HepG2 (cell line): ENCODE measurements around the gene IL1RAPL2. TPM values are rescaled to one million over a fixed set of nuclear protein-coding genes. Genes with fewer than 3 reads are reported as not detected.

Source experiments
- ATAC-seq: fragments of 200-7000 bp; cut with Tn5 transposase; 3 replicates; pipeline ENCODE4 v1.9.1; 2020; ENCODE audit warnings: mild to moderate bottlenecking, moderate library complexity
- BruUV-seq: library from RNA; stranded (reverse); fragments of 400-500 nt; replicated peaks from 2 replicates; lab custom pipeline; 2021; lab: Mats Ljungman, UMichigan
- CTCF ChIA-PET: fragments of 300-600 bp; formaldehyde crosslinking; extraction: SDS; loops from one replicate; lab custom pipeline; 2021; ENCODE audit warnings: low total read pairs, inconsistent platforms, low intra/inter-chr PET ratio; lab: Yijun Ruan, JAX
- POLR2A ChIA-PET: fragments of 350-600 bp; sonication (Branson Sonifier 250); formaldehyde crosslinking; loops from one replicate; lab custom pipeline; 2020; ENCODE audit warnings: antibody characterized with exemption, inconsistent platforms; lab: Yijun Ruan, JAX
- DNase-seq: peaks from one replicate; pipeline ENCODE4 v3.0.0-alpha.2; 2015; ENCODE audit warnings: low spot score
- FAIRE-seq: peaks from 3 replicates; lab custom pipeline; 2011; peaks lifted over from hg19 to GRCh38; lab: Jason Lieb, UNC
- H2AFZ ChIP-seq: one replicate; pipeline ENCODE4 v1.6.1; 2011; ENCODE audit warnings: low read length, inconsistent platforms
- H3K27ac ChIP-seq: fragments of 300-600 bp; 3 replicates; pipeline ENCODE4 v1.8.0; 2011; ENCODE audit warnings: mixed run types, mild to moderate bottlenecking, mixed read lengths, low read length, inconsistent platforms; ENCODE audit not compliant: insufficient read depth; ENCODE audit errors: extremely low read length
- H3K27me3 ChIP-seq, 2 experiments: fragments of 200-600 bp in 1 of 2; 2 replicates in 1 of 2; 3 replicates in 1 of 2; pipeline versions ENCODE4 v1.6.0 to v1.8.0; 2011; ENCODE audit warnings: low read length in 2 of 2, mild to moderate bottlenecking in 2 of 2, moderate library complexity in 2 of 2, inconsistent platforms in 1 of 2; ENCODE audit not compliant: insufficient read depth in 2 of 2, control insufficient read depth in 1 of 2
- H3K36me3 ChIP-seq, 2 experiments: fragments of 200-600 bp in 1 of 2; replicated peaks in 1 of 2; 2 replicates in 1 of 2; 3 replicates in 1 of 2; pipeline versions ENCODE4 v1.5.1 to v1.8.0; 2011; ENCODE audit warnings: low read length in 2 of 2, inconsistent platforms in 1 of 2; ENCODE audit not compliant: insufficient read depth in 2 of 2, control insufficient read depth in 1 of 2
- H3K4me1 ChIP-seq: 2 replicates; pipeline ENCODE4 v1.5.1; 2012; ENCODE audit warnings: low read length, inconsistent platforms; ENCODE audit not compliant: insufficient read depth
- H3K4me2 ChIP-seq: 2 replicates; pipeline ENCODE4 v1.6.0; 2011; ENCODE audit warnings: low read depth, low read length, inconsistent platforms
- H3K4me3 ChIP-seq, 3 experiments: fragments of 200-600 bp in 1 of 3; sonication (generic), shearing (Covaris generic) in 1 of 3; replicated peaks in 1 of 3; 2 replicates each; pipeline ENCODE4 v1.5.1; 2011 to 2016; ENCODE audit warnings: low read length in 3 of 3, inconsistent platforms in 2 of 3, low read depth in 2 of 3, mild to moderate bottlenecking in 2 of 3, control low read depth in 1 of 3, mixed read lengths in 1 of 3; ENCODE audit not compliant: insufficient read depth in 1 of 3
- H3K79me2 ChIP-seq: one replicate; pipeline ENCODE4 v1.6.1; 2011; ENCODE audit warnings: low read length, inconsistent platforms; ENCODE audit not compliant: insufficient read depth
- H3K9ac ChIP-seq: 2 replicates; pipeline ENCODE4 v1.6.0; 2011; ENCODE audit warnings: mild to moderate bottlenecking, low read depth, low read length, inconsistent platforms; ENCODE audit not compliant: insufficient read depth
- H3K9me3 ChIP-seq: 2 replicates; pipeline ENCODE4 v1.5.1; 2012; ENCODE audit warnings: mild to moderate bottlenecking, low read length
- H4K20me1 ChIP-seq: 2 replicates; pipeline ENCODE4 v1.6.0; 2011; ENCODE audit warnings: inconsistent platforms, mild to moderate bottlenecking, low read length, moderate library complexity; ENCODE audit not compliant: insufficient read depth
- ATF5 ChIP-seq: sonication (generic); formaldehyde crosslinking; IDR thresholded peaks from 2 replicates; pipeline ENCODE4 v1.4.0; 2020; ENCODE audit warnings: mild to moderate bottlenecking, low read depth, missing genetic modification reagents
- CERS6 ChIP-seq: sonication (generic); formaldehyde crosslinking; IDR thresholded peaks from 2 replicates; pipeline ENCODE4 v1.5.0; 2020; ENCODE audit warnings: missing genetic modification reagents
- GMEB2 ChIP-seq: IDR thresholded peaks from 2 replicates; pipeline ENCODE4 v1.6.1; 2016; ENCODE audit warnings: missing biosample characterization, missing genetic modification reagents, low read depth
- HBP1 ChIP-seq: IDR thresholded peaks from 2 replicates; pipeline ENCODE4 v1.6.1; 2016; ENCODE audit warnings: low read depth, control low read depth
- NFIB ChIP-seq: sonication (generic); formaldehyde crosslinking; IDR thresholded peaks from 2 replicates; pipeline ENCODE4 v1.9.0; 2021; ENCODE audit warnings: missing genetic modification reagents, mild to moderate bottlenecking, borderline replicate concordance
- SIX1 ChIP-seq: sonication (generic); formaldehyde crosslinking; IDR thresholded peaks from 2 replicates; pipeline ENCODE4 v1.4.0; 2020; ENCODE audit warnings: missing genetic modification reagents, borderline replicate concordance
- SOX6 ChIP-seq, 2 experiments: fragments of 450-650 bp in 1 of 2; sonication (generic) in 1 of 2; formaldehyde crosslinking in 1 of 2; IDR thresholded peaks; 2 replicates each; pipeline versions ENCODE4 v1.4.0 to v1.6.1; 2017 to 2020; ENCODE audit warnings: antibody characterized with exemption in 1 of 2, mild to moderate bottlenecking in 1 of 2, missing genetic modification reagents in 1 of 2
- ZBTB37 ChIP-seq: sonication (generic); formaldehyde crosslinking; IDR thresholded peaks from 2 replicates; pipeline ENCODE4 v1.4.0; 2020; ENCODE audit warnings: mild to moderate bottlenecking, missing genetic modification reagents
- ZBTB44 ChIP-seq: sonication (generic); formaldehyde crosslinking; IDR thresholded peaks from 2 replicates; pipeline ENCODE4 v1.4.0; 2020; ENCODE audit warnings: missing genetic modification reagents
- ZNF138 ChIP-seq: sonication (generic); formaldehyde crosslinking; IDR thresholded peaks from 2 replicates; pipeline ENCODE4 v1.5.0; 2020; ENCODE audit warnings: mild to moderate bottlenecking, low read depth, missing genetic modification reagents
- ZNF572 ChIP-seq: sonication (generic); formaldehyde crosslinking; IDR thresholded peaks from 2 replicates; pipeline ENCODE4 v1.5.1; 2020; ENCODE audit warnings: mild to moderate bottlenecking, missing genetic modification reagents
- ZNF737 ChIP-seq: sonication (generic); formaldehyde crosslinking; IDR thresholded peaks from 2 replicates; pipeline ENCODE4 v1.5.0; 2020; ENCODE audit warnings: missing genetic modification reagents, mild to moderate bottlenecking, borderline replicate concordance
- ZNF770 ChIP-seq: sonication (generic); formaldehyde crosslinking; IDR thresholded peaks from 2 replicates; pipeline ENCODE4 v1.5.0; 2020; ENCODE audit warnings: mild to moderate bottlenecking, missing genetic modification reagents
- ZNF792 ChIP-seq: IDR thresholded peaks from 2 replicates; pipeline ENCODE4 v1.6.1; 2016
- ZNF841 ChIP-seq: sonication (generic); formaldehyde crosslinking; IDR thresholded peaks from 2 replicates; pipeline ENCODE4 v1.8.1; 2023; ENCODE audit warnings: missing genetic modification reagents, borderline replicate concordance
- in situ Hi-C: cut with HindIII; loops from 2 replicates; pipeline ENCODE4 v1.10.0; 2017; ENCODE audit warnings: low pct_unique_long_range_greater_than_20kb; ENCODE audit not compliant: extremely low pct_ligation_motif_present
- intact Hi-C: fragments of 100-400 bp; cut with micrococcal nuclease; formaldehyde crosslinking; loops from one replicate; pipeline ENCODE4 v1.10.0; 2022; ENCODE audit not compliant: unreplicated experiment
- polyA plus RNA-seq, 8 experiments: library from polyadenylated mRNA; depleted of rRNA in 3 of 8; stranded (reverse) in 7 of 8; unstranded in 1 of 8; fragments of >200 nt; fragmentation: Illumina TruSeq in 4 of 8; extraction: Trizol in 4 of 8; gene quantifications; 2 replicates each; pipeline versions ENCODE4 v1.2.1 to v1.2.3, GENCODE V29; 2011 to 2016; ENCODE audit warnings: low read depth in 4 of 8, missing spikeins in 1 of 8, mixed read lengths in 1 of 8; ENCODE audit not compliant: insufficient read depth in 1 of 8
- total RNA-seq, 5 experiments: library from RNA; depleted of rRNA; stranded (reverse); fragments of >200 nt; fragmentation: Illumina TruSeq; extraction: Trizol; gene quantifications; 2 replicates each; pipeline ENCODE4 v1.2.3, GENCODE V29; 2016; ENCODE audit warnings: low read depth in 1 of 5

The IL1RAPL2 gene
- total and polyA plus RNA-seq, 2 of the 13 experiments (the other 11 are each of a cell fraction or from before 2014, with no cell fraction given), result not detected

- POLR2A ChIA-PET, result no interaction called here
- H3K4me2 ChIP-seq, result no peak overlapping the region
- DNase-seq (no peak), FAIRE-seq (no peak), ATAC-seq (no peak)
- H4K20me1 ChIP-seq, result no peaks in the 10 kb centered on the region
- no TSS peak for BruUV-seq
- H3K27ac ChIP-seq, result no peak overlapping the region
- H3K36me3 ChIP-seq, result no peaks in the 10 kb centered on the region
- no peaks in the 10 kb centered on the region for H3K79me2 ChIP-seq
- CTCF ChIA-PET, result no interaction called here
- H3K4me1 ChIP-seq, result no peaks in the 10 kb centered on the region
- no peak overlapping the region for H3K4me3 ChIP-seq
- in situ Hi-C loops (no loop called here), intact Hi-C loops (no loop called here)
- H2AFZ ChIP-seq, result no peak overlapping the region
- H3K9me3 ChIP-seq, result no peaks in the 10 kb centered on the region
- no peak overlapping the region for H3K9ac ChIP-seq
- no peaks in the 10 kb centered on the region for H3K27me3 ChIP-seq
- TF ChIP-seq HBP1 (no peak), ZNF572 (CRISPR knock-in tag) (no peak), ZNF792 (no peak), CERS6 (CRISPR knock-in tag) (no peak), ZNF841 (CRISPR knock-in tag) (no peak), ZNF770 (no peak), ZNF737 (CRISPR knock-in tag) (no peak), NFIB (CRISPR knock-in tag) (no peak), ZBTB44 (CRISPR knock-in tag) (no peak), SOX6 (IDR thresholded peaks at IDR 0.05) (no peak), SOX6 (CRISPR knock-in tag; IDR thresholded peaks at IDR 0.05) (no peak), GMEB2 (CRISPR knock-in tag) (no peak), ATF5 (CRISPR knock-in tag) (no peak), ZNF138 (CRISPR knock-in tag) (no peak), ZBTB37 (CRISPR knock-in tag) (no peak), SIX1 (no peak)
Observed at GRCh38 chrX:105543283-105543682, 977.3 kb downstream of the IL1RAPL2 start.
